Embryonic facial prominence (tissue), 1 donor: ENCODE data around the gene VSIG4.

Experiments used
- DNase-seq: peaks from one replicate; pipeline ENCODE4 v3.0.0-alpha.2; 2016; ENCODE audit errors: extremely low spot score

Gene VSIG4

GRCh38 chrX:66008328-66008970 lies 31.4 kb downstream of the VSIG4 start:
- no peak for DNase-seq

- DNase-seq, result no peak
Measured at GRCh38 chrX:66007851-66008250, 32.0 kb downstream of the VSIG4 start.

- no peak for DNase-seq
Measured at GRCh38 chrX:66005830-66006449, 33.9 kb downstream of the VSIG4 start.

GRCh38 chrX:66004928-66005829 lies 34.7 kb downstream of the VSIG4 start:
- DNase-seq, result no peak

- no peak for DNase-seq
Measured at GRCh38 chrX:66002824-66003680, 36.8 kb downstream of the VSIG4 start.

- no peak for DNase-seq
Measured at GRCh38 chrX:66001596-66001995, 38.3 kb downstream of the VSIG4 start.

- no peak for DNase-seq
Measured at GRCh38 chrX:66000628-66001272, 39.1 kb downstream of the VSIG4 start.

GRCh38 chrX:66000178-66000577 lies 39.7 kb downstream of the VSIG4 start:
- no peak for DNase-seq

- no peak for DNase-seq
Measured at GRCh38 chrX:65999563-66000148, 40.2 kb downstream of the VSIG4 start.

GRCh38 chrX:65999029-65999562 lies 40.8 kb downstream of the VSIG4 start:
- no peak for DNase-seq

- DNase-seq, result no peak
Measured at GRCh38 chrX:65997978-65998717, 41.7 kb downstream of the VSIG4 start.

GRCh38 chrX:65994519-65995506 lies 45.1 kb downstream of the VSIG4 start:
- DNase-seq, result no peak

GRCh38 chrX:65993915-65994460 lies 45.9 kb downstream of the VSIG4 start:
- DNase-seq, result no peak

- no peak for DNase-seq
Measured at GRCh38 chrX:65993332-65993731, 46.5 kb downstream of the VSIG4 start.

GRCh38 chrX:65990702-65991101 lies 49.2 kb downstream of the VSIG4 start:
- no peak for DNase-seq

- no peak for DNase-seq
Measured at GRCh38 chrX:65987811-65988210, 52.1 kb downstream of the VSIG4 start.

GRCh38 chrX:65985922-65986588 lies 53.8 kb downstream of the VSIG4 start:
- DNase-seq, result no peak

- DNase-seq, result no peak
Measured at GRCh38 chrX:65985211-65985610, 54.7 kb downstream of the VSIG4 start.
